Activated T-helper 1 cell treated with anti-CD3 and anti-CD28 coated beads, Interleukin-12 subunit alpha, Interleukin-12 subunit beta, Interleukin-2, Interleukin-4 antibody, amounts not matched to agents 30 ng/mL and 10 ng/mL and 1 ng/mL, durations not matched to agents 14 hours and 24 hours and 36 hours (primary cell): ENCODE data around the gene TIMELESS. TPM values are rescaled to one million over a fixed set of nuclear protein-coding genes. Genes with fewer than 3 reads are reported as not detected.
A peak's percentile ranks its signal among the peaks of the same experiment; 100 is the strongest.
"Not testable (repeated sequence)": the region's sequence is repeated elsewhere in the genome, so short reads cannot be mapped to it uniquely, and the experiment has no call there.

ENCODE experiments used
- DNase-seq: peaks from one replicate; pipeline ENCODE4 v3.0.0; 2021; ENCODE audit warnings: low spot score
- H3K27ac Mint-ChIP-seq: one replicate; pipeline ENCODE4 v1.8.0; 2021; ENCODE audit warnings: mild to moderate bottlenecking, mixed read lengths
- H3K27me3 Mint-ChIP-seq: one replicate; pipeline ENCODE4 v1.8.0; 2022; ENCODE audit warnings: mild to moderate bottlenecking, moderate library complexity, mixed read lengths; ENCODE audit not compliant: insufficient read depth
- H3K36me3 Mint-ChIP-seq: one replicate; pipeline ENCODE4 v1.8.0; 2021; ENCODE audit warnings: low read depth, mixed read lengths
- H3K4me1 Mint-ChIP-seq: one replicate; pipeline ENCODE4 v1.8.0; 2021; ENCODE audit warnings: low read depth, mixed read lengths
- H3K4me3 Mint-ChIP-seq: one replicate; pipeline ENCODE4 v1.8.0; 2021; ENCODE audit warnings: mild to moderate bottlenecking, moderate library complexity, mixed read lengths
- H3K9me3 Mint-ChIP-seq: one replicate; pipeline ENCODE4 v1.8.0; 2021; ENCODE audit warnings: mixed read lengths
- intact Hi-C: fragments of 100-400 bp; cut with micrococcal nuclease; formaldehyde crosslinking; loops from one replicate; pipeline ENCODE4 v1.15.1; 2024
- total RNA-seq: library from RNA; stranded (reverse); gene quantifications from 2 replicates; pipeline ENCODE4 v1.2.3, GENCODE V29; 2022

The TIMELESS gene, protein sequence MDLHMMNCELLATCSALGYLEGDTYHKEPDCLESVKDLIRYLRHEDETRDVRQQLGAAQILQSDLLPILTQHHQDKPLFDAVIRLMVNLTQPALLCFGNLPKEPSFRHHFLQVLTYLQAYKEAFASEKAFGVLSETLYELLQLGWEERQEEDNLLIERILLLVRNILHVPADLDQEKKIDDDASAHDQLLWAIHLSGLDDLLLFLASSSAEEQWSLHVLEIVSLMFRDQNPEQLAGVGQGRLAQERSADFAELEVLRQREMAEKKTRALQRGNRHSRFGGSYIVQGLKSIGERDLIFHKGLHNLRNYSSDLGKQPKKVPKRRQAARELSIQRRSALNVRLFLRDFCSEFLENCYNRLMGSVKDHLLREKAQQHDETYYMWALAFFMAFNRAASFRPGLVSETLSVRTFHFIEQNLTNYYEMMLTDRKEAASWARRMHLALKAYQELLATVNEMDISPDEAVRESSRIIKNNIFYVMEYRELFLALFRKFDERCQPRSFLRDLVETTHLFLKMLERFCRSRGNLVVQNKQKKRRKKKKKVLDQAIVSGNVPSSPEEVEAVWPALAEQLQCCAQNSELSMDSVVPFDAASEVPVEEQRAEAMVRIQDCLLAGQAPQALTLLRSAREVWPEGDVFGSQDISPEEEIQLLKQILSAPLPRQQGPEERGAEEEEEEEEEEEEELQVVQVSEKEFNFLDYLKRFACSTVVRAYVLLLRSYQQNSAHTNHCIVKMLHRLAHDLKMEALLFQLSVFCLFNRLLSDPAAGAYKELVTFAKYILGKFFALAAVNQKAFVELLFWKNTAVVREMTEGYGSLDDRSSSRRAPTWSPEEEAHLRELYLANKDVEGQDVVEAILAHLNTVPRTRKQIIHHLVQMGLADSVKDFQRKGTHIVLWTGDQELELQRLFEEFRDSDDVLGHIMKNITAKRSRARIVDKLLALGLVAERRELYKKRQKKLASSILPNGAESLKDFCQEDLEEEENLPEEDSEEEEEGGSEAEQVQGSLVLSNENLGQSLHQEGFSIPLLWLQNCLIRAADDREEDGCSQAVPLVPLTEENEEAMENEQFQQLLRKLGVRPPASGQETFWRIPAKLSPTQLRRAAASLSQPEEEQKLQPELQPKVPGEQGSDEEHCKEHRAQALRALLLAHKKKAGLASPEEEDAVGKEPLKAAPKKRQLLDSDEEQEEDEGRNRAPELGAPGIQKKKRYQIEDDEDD
- total RNA-seq: 44.9 and 45.8 TPM in 2 replicates

DNA sequence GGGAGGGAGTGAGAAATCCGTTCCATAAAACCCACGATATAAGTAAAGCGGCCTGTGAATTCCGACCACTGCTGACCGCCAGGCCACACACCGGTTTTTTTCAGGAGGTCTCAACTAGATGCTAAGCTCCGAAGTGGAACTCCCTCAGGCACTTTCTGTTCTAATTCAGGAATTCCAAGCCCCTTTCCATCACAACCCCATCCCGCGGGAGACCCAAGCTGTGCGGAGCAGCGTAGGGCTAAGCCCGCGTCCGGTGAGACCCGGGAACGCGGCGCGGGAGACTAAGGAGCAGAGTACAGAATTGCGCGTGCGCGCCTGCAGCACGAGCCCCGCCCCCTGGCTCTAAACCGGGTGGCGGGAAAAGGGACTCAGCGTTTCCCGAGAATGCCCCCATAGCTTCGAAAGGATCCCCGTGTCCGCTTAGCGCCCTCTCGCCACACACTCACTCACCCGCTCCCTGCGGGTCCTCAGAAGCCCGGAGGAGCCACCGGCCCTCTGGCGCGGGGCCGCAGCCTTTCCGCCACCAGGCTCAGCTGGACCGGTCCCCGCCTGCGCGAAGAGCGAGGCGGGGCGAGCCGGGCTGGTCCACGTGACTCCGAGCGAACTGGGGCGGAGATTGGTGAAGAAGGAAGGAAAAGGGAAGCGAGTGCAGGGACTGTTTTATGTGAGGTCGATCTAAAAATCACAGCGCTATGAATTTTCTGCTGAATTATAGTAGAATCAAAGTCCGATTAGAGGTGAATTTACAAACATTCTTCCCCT, at the start of gene TIMELESS:
TIMELESS (minus strand) TSS at position 567 of the 762 bp plus-strand sequence. CDS start 15,256 bp downstream, outside the sequence.
- peak; percentile 87 for DNase-seq
- H3K4me3 Mint-ChIP-seq: peak within 1 kb of the TSS; percentile 92
- H3K27ac Mint-ChIP-seq: peak within 1 kb of the TSS; percentile 85
- peaks cover 27% of the 10 kb centered on the region for H3K4me1 Mint-ChIP-seq
- H3K36me3 Mint-ChIP-seq: peaks cover 14% of the 10 kb centered on the region
- intact Hi-C loops: loop anchor here (1.0 to 5.0 kb wide), 11 partner anchors 15 to 632 kb away; partner anchors contain the start of genes COQ10A, CS, IL23A and ORMDL2
- H3K27me3 Mint-ChIP-seq: no peaks in the 10 kb centered on the region
- no peaks in the 10 kb centered on the region for H3K9me3 Mint-ChIP-seq

DNA sequence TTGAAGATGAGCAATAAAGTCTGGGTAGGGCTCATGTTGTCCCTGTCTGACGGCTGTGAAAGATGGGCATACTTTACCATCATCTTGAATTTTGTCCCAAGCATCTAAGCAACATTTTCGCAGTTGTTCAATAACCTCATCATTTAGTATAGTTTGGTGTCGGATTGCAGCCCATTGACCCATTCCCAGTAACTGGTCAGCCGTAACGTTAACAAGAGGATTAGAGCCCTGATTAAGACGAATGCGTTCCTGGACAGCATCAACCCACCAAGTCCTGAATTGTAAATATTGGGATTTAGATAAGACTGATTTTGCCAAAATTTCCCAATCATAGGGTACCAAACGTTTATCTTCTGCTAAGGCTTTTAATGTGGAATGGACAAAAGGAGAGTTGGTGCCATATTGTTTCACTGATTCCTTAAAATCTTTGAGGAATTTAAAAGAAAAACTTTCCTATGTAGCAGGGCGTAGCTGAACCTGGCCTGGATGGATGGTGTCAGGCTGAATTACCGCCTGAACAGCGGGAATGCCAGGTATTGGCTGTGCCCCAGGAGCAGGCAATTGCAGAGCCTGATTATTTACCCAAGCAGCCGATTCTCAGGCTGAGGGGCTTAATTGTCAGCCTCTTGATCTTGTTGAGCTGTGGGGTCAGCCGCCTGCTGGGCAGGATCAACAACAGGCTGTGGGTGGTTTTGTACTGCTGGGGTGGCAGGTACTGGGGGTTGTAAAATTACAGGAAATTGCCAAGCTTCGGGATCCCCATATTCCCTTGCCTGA, 49.1 kb upstream of the TIMELESS start:
- intact Hi-C loops: not testable (repeated sequence)

DNA sequence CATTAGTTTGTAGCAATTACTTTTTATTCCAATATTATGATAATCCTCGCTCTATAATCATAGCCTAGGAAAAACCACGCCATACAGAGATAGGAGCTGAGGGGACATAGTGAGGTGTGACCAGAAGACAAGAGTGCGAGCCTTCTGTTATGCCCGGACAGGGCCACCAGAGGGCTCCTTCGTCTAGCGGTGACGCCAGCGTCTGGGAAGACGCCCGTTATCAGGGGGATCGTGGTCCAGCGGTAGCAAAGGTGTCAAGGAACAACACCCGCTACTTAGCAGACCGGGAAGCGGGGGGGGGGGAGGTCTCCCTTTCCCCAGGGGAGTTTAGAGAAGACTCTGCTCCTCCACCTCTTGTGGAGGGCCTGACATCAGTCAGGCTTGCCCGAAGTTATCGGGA, 47.5 kb upstream of the TIMELESS start:
- H3K27me3 Mint-ChIP-seq, H3K36me3 Mint-ChIP-seq, H3K9me3 Mint-ChIP-seq, H3K4me1 Mint-ChIP-seq, intact Hi-C loops, H3K27ac Mint-ChIP-seq, H3K4me3 Mint-ChIP-seq: not testable (repeated sequence)
- DNase-seq: peak; percentile 51

More for the DNA sequence above, 49.1 kb upstream of the TIMELESS start:
- not testable (repeated sequence) for H3K4me3 Mint-ChIP-seq, H3K9me3 Mint-ChIP-seq, H3K4me1 Mint-ChIP-seq, H3K27ac Mint-ChIP-seq, H3K27me3 Mint-ChIP-seq, DNase-seq, H3K36me3 Mint-ChIP-seq

DNA sequence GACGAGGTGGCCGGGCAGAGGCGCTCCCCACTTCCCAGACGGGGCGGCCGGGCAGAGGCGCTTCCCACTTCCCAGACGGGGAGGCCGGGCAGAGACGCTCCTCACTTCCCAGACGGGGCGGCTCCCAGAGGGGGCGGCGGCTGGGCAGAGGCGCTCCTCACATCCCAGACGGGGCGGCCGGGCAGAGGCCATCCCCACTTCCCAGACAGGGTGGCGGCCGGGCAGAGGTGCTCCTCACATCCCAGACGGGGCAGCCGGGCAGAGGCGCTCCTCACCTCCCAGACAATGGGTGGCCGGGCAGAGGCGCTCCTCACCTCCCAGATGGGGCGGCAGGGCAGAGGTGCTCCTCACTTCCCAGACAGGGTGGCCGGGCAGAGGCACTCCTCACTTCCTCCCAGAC, 45.3 kb upstream of the TIMELESS start:
- DNase-seq, H3K4me3 Mint-ChIP-seq, H3K4me1 Mint-ChIP-seq, intact Hi-C loops, H3K27ac Mint-ChIP-seq, H3K36me3 Mint-ChIP-seq, H3K9me3 Mint-ChIP-seq: not testable (repeated sequence)
- peaks cover 20% of the 10 kb centered on the region for H3K27me3 Mint-ChIP-seq

DNA sequence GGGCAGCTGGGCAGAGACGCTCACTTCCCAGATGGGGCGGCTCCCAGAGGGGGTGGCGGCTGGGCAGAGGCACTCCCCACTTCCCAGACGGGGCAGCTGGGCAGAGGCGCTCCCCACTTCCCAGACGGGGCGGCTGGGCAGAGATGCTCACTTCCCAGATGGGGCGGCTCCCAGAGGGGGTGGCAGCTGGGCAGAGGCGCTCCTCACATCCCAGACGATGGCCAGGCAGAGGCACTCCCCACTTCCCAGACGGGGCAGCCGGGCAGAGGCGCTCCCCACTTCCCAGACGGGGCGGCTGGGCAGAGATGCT, 44.8 kb upstream of the TIMELESS start:
- intact Hi-C loops, H3K4me1 Mint-ChIP-seq, H3K27ac Mint-ChIP-seq, H3K9me3 Mint-ChIP-seq, H3K36me3 Mint-ChIP-seq, H3K4me3 Mint-ChIP-seq, DNase-seq: not testable (repeated sequence)
- peaks cover 24% of the 10 kb centered on the region for H3K27me3 Mint-ChIP-seq

DNA sequence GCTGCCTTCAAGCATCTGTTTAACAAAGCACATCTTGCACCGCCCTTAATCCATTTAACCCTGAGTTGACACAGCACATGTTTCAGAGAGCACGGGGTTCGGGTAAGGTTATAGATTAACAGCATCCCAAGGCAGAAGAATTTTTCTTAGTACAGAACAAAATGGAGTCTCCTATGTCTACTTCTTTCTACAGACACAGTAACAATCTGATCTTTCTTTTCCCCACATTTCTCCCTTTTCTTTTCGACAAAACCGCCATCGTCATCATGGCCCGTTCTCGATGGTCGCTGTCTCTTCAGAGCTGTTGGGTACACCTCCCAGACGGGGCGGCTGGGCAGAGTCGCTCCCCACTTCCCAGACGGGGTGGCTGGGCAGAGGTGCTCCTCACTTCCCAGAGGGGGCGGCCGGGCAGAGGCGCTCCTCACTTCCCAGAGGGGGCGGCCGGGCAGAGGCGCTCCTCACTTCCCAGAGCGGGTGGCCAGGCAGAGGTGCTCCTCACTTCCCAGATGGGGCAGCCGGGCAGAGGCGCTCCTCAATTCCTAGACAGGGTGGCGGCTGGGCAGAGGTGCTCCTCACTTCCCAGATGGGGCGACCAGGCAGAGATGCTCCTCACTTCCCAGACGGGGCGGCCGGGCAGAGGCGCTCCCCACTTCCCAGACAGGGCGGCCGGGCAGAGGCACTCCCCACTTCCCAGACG, 44.3 kb upstream of the TIMELESS start:
- intact Hi-C loops, H3K36me3 Mint-ChIP-seq, DNase-seq, H3K4me1 Mint-ChIP-seq, H3K9me3 Mint-ChIP-seq, H3K4me3 Mint-ChIP-seq, H3K27ac Mint-ChIP-seq: not testable (repeated sequence)
- peaks cover 29% of the 10 kb centered on the region for H3K27me3 Mint-ChIP-seq

DNA sequence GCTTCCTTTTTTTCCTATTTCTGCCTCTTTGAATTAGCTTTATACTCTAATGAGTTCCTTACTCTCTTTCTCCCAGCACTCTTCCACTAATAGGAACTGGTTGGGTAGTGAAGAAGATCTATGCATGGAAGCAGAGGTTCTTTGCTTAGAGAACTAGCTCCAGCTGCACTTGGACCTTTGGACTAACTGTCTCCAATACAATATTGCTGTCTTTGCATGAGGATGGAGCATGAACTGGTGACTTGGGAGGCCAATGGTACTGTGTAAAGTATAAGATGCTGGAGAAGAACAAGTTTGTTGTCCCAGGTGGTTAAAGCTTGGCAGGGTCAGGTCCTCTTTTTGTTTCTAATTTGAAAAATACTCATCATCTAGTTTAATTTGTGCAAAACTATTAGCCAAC, 41.1 kb upstream of the TIMELESS start:
- intact Hi-C loops: no loop called here
- DNase-seq: no peak
- H3K27me3 Mint-ChIP-seq: peaks cover 48% of the 10 kb centered on the region
- H3K4me3 Mint-ChIP-seq: no peak overlapping the region
- H3K36me3 Mint-ChIP-seq: no peaks in the 10 kb centered on the region
- no peaks in the 10 kb centered on the region for H3K9me3 Mint-ChIP-seq
- peaks cover 22% of the 10 kb centered on the region for H3K4me1 Mint-ChIP-seq
- no peak overlapping the region for H3K27ac Mint-ChIP-seq

DNA sequence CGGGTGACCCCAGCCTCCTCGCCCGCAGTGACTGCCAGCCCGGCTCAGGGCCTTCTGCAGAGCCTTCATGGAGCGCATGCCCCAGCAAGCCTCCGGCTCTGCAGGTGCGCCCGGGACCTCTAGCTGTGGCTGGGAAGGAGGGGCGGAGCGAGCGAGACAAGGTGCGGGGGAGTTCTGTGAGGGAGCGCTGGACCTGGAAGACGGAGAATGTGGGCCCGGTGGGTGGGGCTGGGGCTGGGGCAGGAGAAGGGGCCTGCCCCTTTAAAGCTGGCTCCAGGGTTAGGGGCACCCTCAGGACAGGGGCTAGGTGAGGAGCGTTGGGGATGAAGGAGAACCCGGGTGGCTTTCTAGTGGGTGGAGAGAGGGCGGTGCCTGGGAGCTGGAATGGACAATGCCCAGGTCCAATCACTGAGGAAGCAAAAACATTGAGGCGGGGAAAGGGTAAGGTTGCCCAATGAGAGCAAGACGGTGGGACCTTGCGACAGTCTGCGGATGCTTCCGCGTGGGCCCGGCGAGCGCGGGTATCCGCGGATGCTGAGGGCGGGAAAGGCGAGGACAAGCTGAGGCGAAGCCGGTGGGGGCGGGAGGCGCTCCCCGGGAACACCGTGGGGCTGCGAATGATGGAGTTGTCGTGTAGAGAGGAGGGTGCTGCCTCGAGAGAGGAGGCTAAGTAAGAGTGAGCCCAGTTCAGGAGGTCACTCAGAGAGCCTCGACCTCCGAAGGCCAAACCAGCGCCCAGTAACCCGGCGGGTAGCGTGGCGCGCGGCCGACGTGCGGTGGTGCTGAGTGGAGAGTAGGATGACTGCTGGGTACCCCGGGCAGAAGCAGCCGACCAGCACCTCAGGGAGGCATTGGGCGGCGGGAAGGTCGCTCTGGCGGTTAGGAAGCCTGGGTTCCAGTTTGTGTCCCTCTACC, 39.1 kb upstream of the TIMELESS start, which contains the start of gene GLS2:
GLS2 (minus strand) TSS at position 121 of the 915 bp plus-strand sequence; CDS start at position 78, 43 bp downstream.
- intact Hi-C loops: loop anchor here (2.0 kb wide), 1 partner anchor 19 kb away; the partner anchor contains the start of gene SPRYD4
- H3K36me3 Mint-ChIP-seq: no peaks in the 10 kb centered on the region

DNA sequence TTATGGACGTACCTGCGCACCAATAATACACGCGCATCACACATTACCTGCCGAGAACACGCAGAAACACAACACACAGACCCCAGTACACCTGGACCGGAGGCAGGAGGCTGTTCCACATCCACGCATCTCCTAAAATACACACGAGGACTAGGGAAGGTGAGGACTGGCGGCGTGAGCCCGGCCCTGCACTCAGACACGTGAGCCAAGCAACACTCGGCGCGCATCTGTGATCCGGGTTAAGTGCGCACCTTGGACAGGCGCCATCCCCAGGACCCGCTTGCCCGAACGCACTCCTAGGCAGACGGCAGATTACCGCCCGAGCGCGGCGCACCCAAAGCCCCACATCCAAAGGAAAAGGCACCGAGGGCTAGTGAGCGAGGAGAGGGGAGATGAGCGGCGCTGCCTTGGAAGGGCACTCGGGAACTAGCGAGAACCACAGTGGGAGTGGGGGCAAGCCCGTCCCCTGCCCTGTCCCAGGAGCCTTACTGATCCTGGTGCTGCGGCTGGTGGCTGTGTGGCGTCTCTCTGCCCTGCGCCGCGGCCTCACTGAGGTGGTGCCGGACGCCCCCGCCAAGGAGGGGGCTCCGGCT, 38.3 kb upstream of the TIMELESS start:
- H3K4me1 Mint-ChIP-seq: peaks cover 22% of the 10 kb centered on the region
- DNase-seq: peak; percentile 9
- peak overlapping the region; percentile 85 for H3K4me3 Mint-ChIP-seq
- intact Hi-C loops: loop anchor here (2.0 kb wide), 1 partner anchor 19 kb away; the partner anchor contains the start of gene SPRYD4
- peaks cover 48% of the 10 kb centered on the region for H3K27me3 Mint-ChIP-seq
- no peaks in the 10 kb centered on the region for H3K36me3 Mint-ChIP-seq
- no peak overlapping the region for H3K27ac Mint-ChIP-seq
- no peaks in the 10 kb centered on the region for H3K9me3 Mint-ChIP-seq

More for the DNA sequence above, 39.1 kb upstream of the TIMELESS start, which contains the start of gene GLS2:
- Mint-ChIP-seq H3K27me3 (peaks cover 48% of the 10 kb centered on the region), H3K9me3 (no peaks in the 10 kb centered on the region), H3K4me1 (peaks cover 22% of the 10 kb centered on the region), H3K27ac (no peak within 1 kb of the TSS), H3K4me3 (peak within 1 kb of the TSS; percentile 85)
- peak; percentile 60 for DNase-seq

DNA sequence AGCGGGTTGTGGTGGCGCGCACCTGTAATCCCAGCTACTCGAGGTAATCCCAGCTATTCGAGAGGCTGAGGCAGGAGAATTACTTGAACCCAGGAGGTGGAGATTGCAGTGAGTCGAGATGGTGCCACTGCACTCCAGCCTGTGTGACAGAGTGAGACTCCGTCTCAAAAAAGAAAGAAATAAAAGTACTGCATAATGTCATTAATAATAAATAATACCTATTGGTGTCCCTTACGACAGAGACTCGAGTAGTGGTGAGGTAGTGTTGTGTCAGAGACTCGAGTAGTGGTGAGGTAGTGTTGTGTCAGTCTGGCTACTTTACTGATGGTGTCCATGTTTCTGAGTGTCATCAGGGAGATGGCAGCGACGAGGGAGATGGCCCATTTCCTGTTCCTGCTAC, 37.5 kb upstream of the TIMELESS start:
- intact Hi-C loops: no loop called here
- H3K36me3 Mint-ChIP-seq: no peaks in the 10 kb centered on the region
- no peak for DNase-seq
- no peak overlapping the region for H3K27ac Mint-ChIP-seq
- H3K4me3 Mint-ChIP-seq: peak overlapping the region; percentile 85
- peaks cover 48% of the 10 kb centered on the region for H3K27me3 Mint-ChIP-seq
- peaks cover 22% of the 10 kb centered on the region for H3K4me1 Mint-ChIP-seq
- H3K9me3 Mint-ChIP-seq: no peaks in the 10 kb centered on the region
